Right lobe of liver (tissue), 6 donors: ENCODE data around the gene CCDC136. TPM values are rescaled to one million over a fixed set of nuclear protein-coding genes. Genes with fewer than 3 reads are reported as not detected.

Source experiments
- ATAC-seq, 4 donors: fragments of 200-7000 bp; cut with Tn5 transposase; one replicate each; pipeline ENCODE4 v1.9.1; 2020; ENCODE audit warnings: mild to moderate bottlenecking in 4 of 4, moderate library complexity in 4 of 4
- DNase-seq, 3 donors: peaks; one replicate each; pipeline ENCODE4 v3.0.0-alpha.2; 2020
- H3K27ac ChIP-seq, 3 donors: fragments of 200-600 bp; one replicate each; pipeline ENCODE4 v1.8.0; 2022
- H3K27me3 ChIP-seq, 2 donors: fragments of 200-600 bp; one replicate each; pipeline ENCODE4 v1.8.0; 2022
- H3K36me3 ChIP-seq, 4 donors: fragments of 200-600 bp; sonication (generic) in 1 of 4; one replicate each; pipeline versions ENCODE4 v1.5.1 to v1.8.0; 2017 to 2022; ENCODE audit warnings: control low read depth in 1 of 4
- H3K4me1 ChIP-seq, 4 donors: fragments of 200-600 bp; sonication (generic) in 1 of 4; one replicate each; pipeline versions ENCODE4 v1.5.1 to v1.8.0; 2017 to 2022; ENCODE audit warnings: control low read depth in 1 of 4
- H3K4me3 ChIP-seq, 3 donors: fragments of 200-600 bp; one replicate each; pipeline ENCODE4 v1.8.0; 2022
- H3K9me3 ChIP-seq, 4 donors: fragments of 200-600 bp; sonication (generic) in 1 of 4; one replicate each; pipeline versions ENCODE4 v1.5.1 to v1.8.0; 2017 to 2022; ENCODE audit warnings: control low read depth in 1 of 4
- CTCF ChIP-seq, 4 donors: fragments of 200-600 bp in 3 of 4; fragments of 450-650 bp in 1 of 4; IDR thresholded peaks; one replicate each; pipeline versions ENCODE4 v1.5.1 to v1.8.0; 2016 to 2022; ENCODE audit warnings: antibody characterized with exemption in 4 of 4, mild to moderate bottlenecking in 2 of 4
- POLR2A ChIP-seq: fragments of 450-650 bp; IDR thresholded peaks from one replicate; pipeline ENCODE4 v1.6.1; 2017; ENCODE audit warnings: antibody characterized with exemption, mild to moderate bottlenecking
- WGBS: methylation state at CpG from one replicate; pipeline ENCODE4 v1.1.6; 2018; ENCODE audit warnings: low coverage, low lambda C conversion rate; ENCODE audit not compliant: insufficient coverage; ENCODE audit errors: missing lambda C conversion rate; 5-methylcytosine and 5-hydroxymethylcytosine counted together
- intact Hi-C, 2 donors: fragments of 100-400 bp; cut with DNase I; formaldehyde crosslinking; loops; one replicate each; pipeline versions ENCODE4 v1.11.2 to v1.14.1; 2022
- total RNA-seq, 6 experiments: library from RNA; depleted of rRNA in 2 of 6; stranded (reverse); fragments of >200 nt in 2 of 6; fragmentation: NEBNext Ultra II Directional in 3 of 6; extraction: Animal tissue kit (Norgen Biotek cat#: 25700) in 3 of 6; gene quantifications; one replicate each; pipeline versions ENCODE4 v1.1.0 to v1.2.4, GENCODE V29; 2016 to 2023
- donor health status: DM: no; HTN: yes; CAD: no.
- donor health status: DM: no; HTN: no; CAD: no.
- donor health status: DM: no; HTN: no; CAD: no.
- donor health status: DM: no; HTN: yes; CAD: no.
- donor health status: DM: no; HTN: yes; CAD: no.

The CCDC136 gene
- total RNA-seq, 6 experiments from 2014 or later, result 0.16 to 0.70 (median 0.20) TPM; not detected in 2

- Histone ChIP-seq H3K9me3 (no peaks in the 10 kb centered on the region), H3K4me3 (no peak overlapping the region), H3K4me1 (peaks cover 0 to 20% (median 8%) of the 10 kb centered on the region in 4 donors), H3K27ac (no peak overlapping the region), H3K27me3 (no peaks in the 10 kb centered on the region), H3K36me3 (peaks cover 0 to 7% (median 0%) of the 10 kb centered on the region in 4 donors)
- TF ChIP-seq CTCF (IDR thresholded peaks at IDR 0.05) (no peak), POLR2A (no peak)
- 89% methylated on average over 4 of the region's 4 CpGs for WGBS
- DNase-seq (no peak), ATAC-seq (no peak)
- intact Hi-C loops, result no loop called here
These were observed 75.5 kb downstream of the CCDC136 start for GRCh38 chr7:128867241-128867640.

- peak in 1 of 4 donors; percentile 5 for ATAC-seq
- Histone ChIP-seq H3K36me3 (peaks cover 0 to 7% (median 0%) of the 10 kb centered on the region in 4 donors), H3K9me3 (no peaks in the 10 kb centered on the region), H3K27me3 (no peaks in the 10 kb centered on the region), H3K4me3 (no peak overlapping the region), H3K27ac (no peak overlapping the region), H3K4me1 (peaks cover 0 to 19% (median 8%) of the 10 kb centered on the region in 4 donors)
- WGBS, result 87% methylated on average over 3 of the region's 11 CpGs
- TF ChIP-seq CTCF (IDR thresholded peaks at IDR 0.05) (no peak), POLR2A (no peak)
- no peak for DNase-seq
- intact Hi-C loops, result no loop called here
These were observed 76.3 kb downstream of the CCDC136 start for GRCh38 chr7:128867842-128868623.

- WGBS, result 43% methylated on average over 12 of the region's 13 CpGs
- peak; percentile 4 to 16 (median 9) for ATAC-seq
- intact Hi-C loops, result no loop called here
These were observed 76.9 kb downstream of the CCDC136 start for GRCh38 chr7:128868624-128869137.

More at GRCh38 chr7:128868624-128869137, 76.9 kb downstream of the CCDC136 start:
- TF ChIP-seq POLR2A (no peak), CTCF (IDR thresholded peaks at IDR 0.05) (no peak)
- no peaks in the 10 kb centered on the region for H3K27me3 ChIP-seq
- H3K4me3 ChIP-seq, result peak overlapping the region; percentile 43 to 57 (median 44)
- H3K4me1 ChIP-seq, result peaks cover 0 to 16% (median 5%) of the 10 kb centered on the region in 4 donors
- no peak overlapping the region for H3K27ac ChIP-seq
- H3K36me3 ChIP-seq, result peaks cover 0 to 7% (median 0%) of the 10 kb centered on the region in 4 donors
- no peak for DNase-seq
- no peaks in the 10 kb centered on the region for H3K9me3 ChIP-seq
